Activated naive CD8-positive, alpha-beta T cell treated with anti-CD3 and anti-CD28 coated beads for 36 hours (primary cell): ENCODE data around the gene NPPA. TPM values are rescaled to one million over a fixed set of nuclear protein-coding genes. Genes with fewer than 3 reads are reported as not detected.
A peak's percentile ranks its signal among the peaks of the same experiment; 100 is the strongest.

Experiments
- DNase-seq: peaks from one replicate; pipeline ENCODE4 v3.0.0; 2021
- H3K27ac Mint-ChIP-seq: one replicate; pipeline ENCODE4 v1.8.0; 2022; ENCODE audit warnings: mild to moderate bottlenecking, moderate library complexity, mixed read lengths
- H3K27me3 Mint-ChIP-seq: one replicate; pipeline ENCODE4 v1.8.0; 2022; ENCODE audit warnings: mild to moderate bottlenecking, mixed read lengths
- H3K36me3 Mint-ChIP-seq: one replicate; pipeline ENCODE4 v1.8.0; 2021; ENCODE audit warnings: mild to moderate bottlenecking, mixed read lengths
- H3K4me1 Mint-ChIP-seq: one replicate; pipeline ENCODE4 v1.8.0; 2021; ENCODE audit warnings: mixed read lengths
- H3K4me3 Mint-ChIP-seq: one replicate; pipeline ENCODE4 v1.8.0; 2022; ENCODE audit warnings: mild to moderate bottlenecking, moderate library complexity, mixed read lengths
- H3K9me3 Mint-ChIP-seq: one replicate; pipeline ENCODE4 v1.8.0; 2022; ENCODE audit warnings: mixed read lengths
- total RNA-seq, 2 experiments: library from RNA; stranded (reverse); gene quantifications; one replicate each; pipeline ENCODE4 v1.2.3, GENCODE V29; 2021

The NPPA gene
- total RNA-seq, 2 experiments from 2014 or later = not detected

GRCh38 chr1:11839727-11840705, 7.6 kb downstream of the NPPA start:
- Mint-ChIP-seq H3K9me3 (no peaks in the 10 kb centered on the region), H3K36me3 (peaks cover 13% of the 10 kb centered on the region), H3K27ac (no peak overlapping the region), H3K27me3 (no peaks in the 10 kb centered on the region), H3K4me1 (peaks cover 2% of the 10 kb centered on the region), H3K4me3 (no peak overlapping the region)
- no peak for DNase-seq

DNA sequence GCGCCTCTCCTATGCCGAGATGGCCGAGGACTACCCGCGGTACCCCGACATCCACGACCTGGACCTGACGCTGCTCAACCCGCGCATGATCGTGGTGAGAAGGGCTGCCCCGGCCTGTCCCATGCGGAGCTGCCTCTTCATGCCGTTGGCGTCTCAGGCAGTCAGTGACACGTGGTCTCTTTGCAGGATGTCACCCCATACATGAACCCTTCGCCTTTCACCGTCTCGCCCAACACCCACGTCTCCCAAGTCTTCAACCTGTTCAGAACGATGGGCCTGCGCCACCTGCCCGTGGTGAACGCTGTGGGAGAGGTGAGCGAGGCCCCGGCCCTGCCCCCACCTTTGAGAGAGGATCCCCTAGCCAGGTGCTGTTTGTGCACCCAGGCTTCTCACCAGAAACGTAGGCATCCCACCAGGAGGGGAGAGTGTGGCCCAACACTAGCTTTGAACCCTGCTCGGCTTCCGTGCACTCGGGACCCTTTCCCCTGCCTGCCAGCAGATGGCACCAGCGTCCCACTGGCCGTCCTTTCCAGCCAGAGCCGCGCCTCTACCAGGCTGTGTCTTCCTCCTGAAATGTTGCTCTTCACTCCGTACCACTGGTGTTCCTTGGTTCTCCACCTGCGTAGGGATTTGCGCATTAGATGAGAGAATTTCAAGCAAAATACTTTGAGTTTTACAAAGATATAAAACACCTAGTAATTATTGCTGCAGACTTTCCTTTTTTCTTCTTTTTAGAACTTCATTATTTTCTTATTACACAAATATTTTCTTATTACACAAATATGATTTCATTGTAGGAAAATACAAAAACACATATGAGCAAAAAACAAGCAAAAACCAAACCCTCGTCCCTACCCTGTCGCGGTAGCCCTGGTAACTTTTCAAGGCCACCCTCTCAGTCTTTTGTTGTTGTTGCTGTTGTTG, 9.0 kb downstream of the NPPA start:
- peak; percentile 71 for DNase-seq
- Mint-ChIP-seq H3K27ac (no peak overlapping the region), H3K27me3 (no peaks in the 10 kb centered on the region), H3K36me3 (peaks cover 6% of the 10 kb centered on the region), H3K4me1 (peaks cover 2% of the 10 kb centered on the region), H3K9me3 (no peaks in the 10 kb centered on the region), H3K4me3 (no peak overlapping the region)

- Mint-ChIP-seq H3K4me1 (peaks cover 2% of the 10 kb centered on the region), H3K27me3 (no peaks in the 10 kb centered on the region), H3K36me3 (peaks cover 6% of the 10 kb centered on the region), H3K27ac (no peak overlapping the region), H3K4me3 (no peak overlapping the region), H3K9me3 (no peaks in the 10 kb centered on the region)
- no peak for DNase-seq
Observed at GRCh38 chr1:11837767-11838348, 9.7 kb downstream of the NPPA start.

DNA sequence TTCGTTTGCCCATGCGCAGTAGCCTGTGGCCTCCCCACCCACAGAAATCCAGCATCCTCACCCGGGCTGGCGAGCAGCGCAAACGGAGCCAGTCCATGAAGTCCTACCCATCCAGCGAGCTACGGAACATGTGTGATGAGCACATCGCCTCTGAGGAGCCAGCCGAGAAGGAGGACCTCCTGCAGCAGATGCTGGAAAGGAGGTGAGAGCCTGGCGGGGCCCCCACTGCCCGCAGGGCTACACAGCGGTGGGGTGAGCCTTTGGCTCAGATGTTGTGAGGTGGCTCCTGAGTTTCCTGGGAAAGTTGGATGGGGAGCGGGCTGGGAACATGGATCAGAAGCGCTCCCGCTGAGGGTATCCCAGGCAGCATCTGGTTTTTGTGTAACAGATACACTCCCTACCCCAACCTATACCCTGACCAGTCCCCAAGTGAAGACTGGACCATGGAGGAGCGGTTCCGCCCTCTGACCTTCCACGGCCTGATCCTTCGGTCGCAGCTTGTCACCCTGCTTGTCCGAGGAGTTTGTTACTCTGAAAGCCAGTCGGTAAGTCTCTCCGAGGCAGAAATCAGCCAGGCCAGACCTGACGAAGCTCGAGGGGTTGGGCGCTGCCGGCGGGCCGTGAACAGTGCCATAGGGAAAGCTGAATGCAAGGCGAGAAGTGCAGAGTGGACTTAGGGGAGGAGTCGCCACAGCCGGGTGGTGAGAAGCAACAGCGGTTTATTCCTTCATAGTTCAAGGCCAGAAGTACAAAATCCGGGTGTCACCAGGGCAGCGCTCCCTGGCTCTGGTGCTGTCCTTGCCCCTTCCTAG, 10.4 kb downstream of the NPPA start:
- Mint-ChIP-seq H3K4me1 (peaks cover 2% of the 10 kb centered on the region), H3K27me3 (no peaks in the 10 kb centered on the region), H3K36me3 (peaks cover 8% of the 10 kb centered on the region), H3K27ac (no peak overlapping the region), H3K4me3 (no peak overlapping the region), H3K9me3 (no peaks in the 10 kb centered on the region)
- DNase-seq = no peak

DNA sequence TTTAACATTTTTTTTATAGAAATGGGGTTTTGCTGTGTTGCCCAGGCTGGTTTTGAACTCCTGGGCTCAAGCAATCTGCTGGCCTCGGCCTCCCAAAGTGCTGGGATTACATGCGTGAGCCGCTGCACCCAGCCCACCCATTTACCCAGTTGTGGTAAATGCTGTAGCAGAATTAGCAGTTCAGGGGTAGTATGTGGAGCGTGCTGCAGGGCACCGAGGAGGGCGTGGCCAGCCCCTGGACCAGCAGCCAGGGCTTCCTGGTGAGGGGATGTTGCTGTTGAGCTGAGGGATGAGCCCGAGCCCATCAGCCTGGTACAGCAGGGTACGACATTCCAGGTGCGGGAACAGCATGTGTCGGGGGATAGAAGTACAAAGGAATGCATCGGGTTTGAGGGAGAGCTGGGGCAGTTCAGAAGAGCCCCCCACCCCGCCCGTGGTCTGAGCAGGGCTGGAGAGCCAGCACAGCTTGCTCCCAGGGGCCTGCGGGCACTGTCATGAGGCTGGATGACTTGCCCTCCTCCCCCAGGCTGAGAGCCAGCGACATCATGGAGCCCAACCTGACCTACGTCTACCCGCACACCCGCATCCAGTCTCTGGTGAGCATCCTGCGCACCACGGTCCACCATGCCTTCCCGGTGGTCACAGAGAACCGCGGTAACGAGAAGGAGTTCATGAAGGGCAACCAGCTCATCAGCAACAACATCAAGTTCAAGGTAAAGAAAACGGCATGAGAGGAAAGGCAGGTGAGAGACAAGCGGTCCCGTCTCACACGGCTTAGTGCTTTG, 11.9 kb downstream of the NPPA start:
- H3K36me3 Mint-ChIP-seq = peaks cover 5% of the 10 kb centered on the region
- H3K27me3 Mint-ChIP-seq = no peaks in the 10 kb centered on the region
- peaks cover 2% of the 10 kb centered on the region for H3K4me1 Mint-ChIP-seq
- H3K4me3 Mint-ChIP-seq = no peak overlapping the region
- no peak for DNase-seq
- H3K27ac Mint-ChIP-seq = no peak overlapping the region
- H3K9me3 Mint-ChIP-seq = no peaks in the 10 kb centered on the region

DNA sequence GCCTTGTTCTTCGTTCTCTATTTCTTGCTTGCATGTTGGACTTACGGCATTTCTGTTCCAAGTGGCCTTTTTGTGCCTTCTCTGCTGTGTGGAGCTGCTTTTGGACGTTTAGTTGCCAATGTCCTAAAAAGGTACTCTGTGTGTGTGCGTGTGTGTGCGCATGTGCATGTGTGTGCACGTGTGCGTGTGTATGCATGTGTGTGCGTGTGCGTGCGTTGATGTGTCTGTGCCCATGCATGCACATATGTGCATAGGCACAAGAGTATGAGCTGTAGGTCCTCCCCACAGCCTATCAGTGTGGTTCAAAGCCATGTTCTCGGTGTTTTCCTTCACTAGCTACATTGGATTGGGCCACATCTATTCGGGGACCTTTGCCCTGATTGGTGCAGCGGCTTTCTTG, 13.7 kb downstream of the NPPA start:
- no peak overlapping the region for H3K4me3 Mint-ChIP-seq
- peaks cover 2% of the 10 kb centered on the region for H3K4me1 Mint-ChIP-seq
- H3K36me3 Mint-ChIP-seq = peaks cover 8% of the 10 kb centered on the region
- H3K27ac Mint-ChIP-seq = no peak overlapping the region
- H3K9me3 Mint-ChIP-seq = no peaks in the 10 kb centered on the region
- no peak for DNase-seq
- no peaks in the 10 kb centered on the region for H3K27me3 Mint-ChIP-seq

- no peak for DNase-seq
- Mint-ChIP-seq H3K27me3 (no peaks in the 10 kb centered on the region), H3K36me3 (peaks cover 6% of the 10 kb centered on the region), H3K4me3 (no peak overlapping the region), H3K4me1 (peaks cover 1% of the 10 kb centered on the region), H3K9me3 (no peaks in the 10 kb centered on the region), H3K27ac (no peak overlapping the region)
Observed at GRCh38 chr1:11833497-11833896, 14.1 kb downstream of the NPPA start.

- no peak for DNase-seq
- Mint-ChIP-seq H3K4me1 (no peaks in the 10 kb centered on the region), H3K27ac (no peak overlapping the region), H3K36me3 (peaks cover 5% of the 10 kb centered on the region), H3K4me3 (no peak overlapping the region), H3K9me3 (no peaks in the 10 kb centered on the region), H3K27me3 (no peaks in the 10 kb centered on the region)
Observed at GRCh38 chr1:11831945-11832725, 15.4 kb downstream of the NPPA start.

- H3K4me3 Mint-ChIP-seq = no peak overlapping the region
- H3K36me3 Mint-ChIP-seq = peaks cover 5% of the 10 kb centered on the region
- no peaks in the 10 kb centered on the region for H3K9me3 Mint-ChIP-seq
- H3K4me1 Mint-ChIP-seq = no peaks in the 10 kb centered on the region
- no peaks in the 10 kb centered on the region for H3K27me3 Mint-ChIP-seq
- no peak overlapping the region for H3K27ac Mint-ChIP-seq
- DNase-seq = no peak
Observed at GRCh38 chr1:11828511-11828910, 19.1 kb downstream of the NPPA start.

DNA sequence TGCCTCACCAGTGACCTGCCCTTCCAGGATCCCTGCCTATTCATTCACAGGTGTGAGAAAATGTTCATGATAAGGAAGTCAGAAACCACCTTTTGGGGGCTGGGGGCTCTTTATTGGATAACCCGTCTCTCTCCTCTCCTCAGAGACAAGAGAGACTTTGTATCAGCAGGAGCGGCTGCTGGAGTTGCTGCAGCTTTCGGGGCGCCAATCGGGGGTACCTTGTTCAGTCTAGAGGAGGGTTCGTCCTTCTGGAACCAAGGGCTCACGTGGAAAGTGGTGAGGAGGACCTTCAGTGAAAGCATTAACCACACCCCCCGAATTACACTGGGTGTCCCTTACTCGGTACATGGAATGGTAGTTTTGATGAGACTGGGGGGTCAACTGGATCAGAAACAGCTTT, 20.6 kb downstream of the NPPA start:
- H3K4me3 Mint-ChIP-seq = no peak overlapping the region
- H3K36me3 Mint-ChIP-seq = peaks cover 3% of the 10 kb centered on the region
- H3K27ac Mint-ChIP-seq = no peak overlapping the region
- H3K9me3 Mint-ChIP-seq = no peaks in the 10 kb centered on the region
- H3K27me3 Mint-ChIP-seq = no peaks in the 10 kb centered on the region
- H3K4me1 Mint-ChIP-seq = no peaks in the 10 kb centered on the region
- DNase-seq = no peak

DNA sequence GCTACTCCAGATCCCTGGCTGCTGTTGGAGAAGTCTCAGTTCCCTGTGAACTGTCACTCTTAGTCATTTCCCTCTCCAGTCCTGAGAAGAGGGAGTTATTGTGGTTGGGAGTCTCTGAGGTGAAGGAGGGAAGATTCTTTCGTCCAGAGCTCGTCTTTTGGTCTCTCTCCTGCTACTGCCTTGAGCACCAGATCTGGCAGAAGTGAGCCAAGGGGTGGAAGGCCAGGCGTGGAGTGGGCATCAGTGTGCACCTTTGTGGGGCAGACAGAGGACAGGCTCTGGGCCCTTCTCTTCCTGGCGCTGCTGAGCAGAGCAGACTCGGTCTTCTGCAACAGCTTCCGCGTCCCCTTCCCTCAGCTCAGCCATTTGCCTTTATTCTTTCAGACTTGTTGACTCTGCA, 22.5 kb downstream of the NPPA start:
- no peaks in the 10 kb centered on the region for H3K4me1 Mint-ChIP-seq
- H3K4me3 Mint-ChIP-seq = no peak overlapping the region
- no peaks in the 10 kb centered on the region for H3K27me3 Mint-ChIP-seq
- H3K9me3 Mint-ChIP-seq = no peaks in the 10 kb centered on the region
- H3K27ac Mint-ChIP-seq = no peak overlapping the region
- no peak for DNase-seq
- peaks cover 2% of the 10 kb centered on the region for H3K36me3 Mint-ChIP-seq

DNA sequence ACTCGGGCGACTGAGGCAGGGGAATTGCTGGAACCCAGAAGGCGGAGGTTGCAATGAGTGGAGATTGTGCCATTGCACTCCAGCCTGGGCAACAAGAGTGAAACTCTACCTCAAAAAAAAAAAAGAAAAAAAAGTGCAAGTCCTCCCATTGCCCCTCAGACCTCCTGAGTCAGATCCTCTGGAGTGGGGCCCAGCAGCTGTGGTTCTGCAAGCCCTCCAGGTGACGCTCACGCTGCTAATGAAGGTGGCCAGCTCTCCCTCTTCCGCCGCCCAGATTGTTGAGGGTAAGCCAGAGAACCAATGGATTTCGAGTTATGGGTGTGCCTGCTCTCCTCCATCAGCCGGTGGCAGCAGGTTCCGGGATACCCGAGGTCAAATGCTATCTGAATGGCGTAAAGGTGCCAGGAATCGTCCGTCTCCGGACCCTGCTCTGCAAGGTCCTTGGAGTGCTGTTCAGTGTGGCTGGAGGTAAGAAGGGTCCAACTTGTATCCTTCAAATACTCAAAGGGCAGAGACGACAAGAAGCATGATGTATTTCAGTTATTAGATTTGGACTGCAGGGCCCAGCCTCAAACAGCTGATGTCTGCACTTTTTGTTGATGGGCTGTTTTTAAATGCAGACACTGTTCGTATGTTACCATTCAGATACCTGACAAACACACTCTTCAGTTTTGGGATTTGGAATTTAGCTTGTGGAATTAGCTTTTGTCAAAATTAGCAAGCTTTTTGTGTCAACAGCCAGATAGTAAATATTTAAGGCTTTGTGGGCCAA, 24.0 kb downstream of the NPPA start:
- Mint-ChIP-seq H3K36me3 (peaks cover 4% of the 10 kb centered on the region), H3K4me1 (no peaks in the 10 kb centered on the region)
- no peak for DNase-seq

DNA sequence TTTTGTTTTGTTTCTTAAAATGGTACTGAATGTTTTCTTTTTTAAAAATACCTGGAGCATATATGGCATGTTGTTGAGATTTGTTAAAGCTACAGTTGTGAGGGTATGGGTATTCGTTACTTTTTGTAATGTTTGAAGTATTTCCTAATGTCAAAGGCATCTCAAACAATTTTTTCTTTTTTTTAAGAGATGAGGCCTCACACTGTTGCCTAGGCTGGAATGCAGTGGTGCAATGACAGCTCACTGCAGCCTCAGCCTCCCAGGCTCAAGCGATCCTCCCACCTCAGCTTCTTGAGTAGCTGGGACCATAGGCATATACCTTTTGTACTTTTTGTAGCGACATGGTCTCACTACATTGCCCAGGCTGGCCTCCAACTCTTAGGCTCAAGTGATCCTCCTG, 25.5 kb downstream of the NPPA start:
- no peak for DNase-seq
- H3K27me3 Mint-ChIP-seq = no peaks in the 10 kb centered on the region
- peaks cover 6% of the 10 kb centered on the region for H3K36me3 Mint-ChIP-seq
- no peaks in the 10 kb centered on the region for H3K9me3 Mint-ChIP-seq
- no peak overlapping the region for H3K27ac Mint-ChIP-seq
- no peak overlapping the region for H3K4me3 Mint-ChIP-seq
- H3K4me1 Mint-ChIP-seq = no peaks in the 10 kb centered on the region

More for the DNA sequence above, 24.0 kb downstream of the NPPA start:
- no peak overlapping the region for H3K27ac Mint-ChIP-seq
- no peak overlapping the region for H3K4me3 Mint-ChIP-seq
- H3K9me3 Mint-ChIP-seq = no peaks in the 10 kb centered on the region
- H3K27me3 Mint-ChIP-seq = no peaks in the 10 kb centered on the region
